ENCODE data around the gene SLC38A8. TPM values are rescaled to one million over a fixed set of nuclear protein-coding genes. Genes with fewer than 3 reads are reported as not detected.

SLC38A8 gene
- total and polyA plus RNA-seq, 4 donors, result 0.08 to 1.0 (median 0.32) TPM

GRCh38 chr16:84043486-84044117 lies 1.0 kb upstream of the SLC38A8 start:
- TF ChIP-seq, protein P1, sequence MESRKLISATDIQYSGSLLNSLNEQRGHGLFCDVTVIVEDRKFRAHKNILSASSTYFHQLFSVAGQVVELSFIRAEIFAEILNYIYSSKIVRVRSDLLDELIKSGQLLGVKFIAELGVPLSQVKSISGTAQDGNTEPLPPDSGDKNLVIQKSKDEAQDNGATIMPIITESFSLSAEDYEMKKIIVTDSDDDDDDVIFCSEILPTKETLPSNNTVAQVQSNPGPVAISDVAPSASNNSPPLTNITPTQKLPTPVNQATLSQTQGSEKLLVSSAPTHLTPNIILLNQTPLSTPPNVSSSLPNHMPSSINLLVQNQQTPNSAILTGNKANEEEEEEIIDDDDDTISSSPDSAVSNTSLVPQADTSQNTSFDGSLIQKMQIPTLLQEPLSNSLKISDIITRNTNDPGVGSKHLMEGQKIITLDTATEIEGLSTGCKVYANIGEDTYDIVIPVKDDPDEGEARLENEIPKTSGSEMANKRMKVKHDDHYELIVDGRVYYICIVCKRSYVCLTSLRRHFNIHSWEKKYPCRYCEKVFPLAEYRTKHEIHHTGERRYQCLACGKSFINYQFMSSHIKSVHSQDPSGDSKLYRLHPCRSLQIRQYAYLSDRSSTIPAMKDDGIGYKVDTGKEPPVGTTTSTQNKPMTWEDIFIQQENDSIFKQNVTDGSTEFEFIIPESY (IDR thresholded peaks at IDR 0.05), result no peak
- TF ChIP-seq HNF4A (conservative IDR thresholded peaks at IDR 0.05) (no peak), FOXA2 (IDR thresholded peaks at IDR 0.05) (no peak), RXRA (IDR thresholded peaks at IDR 0.05) (no peak), NR2F2 (IDR thresholded peaks at IDR 0.05) (no peak), SP1 (IDR thresholded peaks at IDR 0.05) (no peak)
- TF ChIP-seq, protein P2, sequence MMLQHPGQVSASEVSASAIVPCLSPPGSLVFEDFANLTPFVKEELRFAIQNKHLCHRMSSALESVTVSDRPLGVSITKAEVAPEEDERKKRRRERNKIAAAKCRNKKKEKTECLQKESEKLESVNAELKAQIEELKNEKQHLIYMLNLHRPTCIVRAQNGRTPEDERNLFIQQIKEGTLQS (IDR thresholded peaks at IDR 0.05), result no peak
- H3K27ac ChIP-seq (ENCODE audit: low read depth in 1 of 2, low read length in 2 of 2), result no peak overlapping the region
- H3K9me3 ChIP-seq (ENCODE audit: control insufficient read depth in 4 of 4, low read length in 3 of 4), result no peaks in the 10 kb centered on the region
- 41% methylated on average over 18 of the region's 18 CpGs for WGBS
- peaks cover 0 to 2% (median 0%) of the 10 kb centered on the region in 4 donors for H3K36me3 ChIP-seq (ENCODE audit: control insufficient read depth in 4 of 4, insufficient read depth in 3 of 4, low read depth in 1 of 4, low read length in 3 of 4)
- no peak for DNase-seq (ENCODE audit: low spot score)
- no peak overlapping the region for H3K9ac ChIP-seq (ENCODE audit: low read depth in 1 of 2, low read length in 2 of 2)
- H3K27me3 ChIP-seq (ENCODE audit: control insufficient read depth in 4 of 4, insufficient read depth in 4 of 4, low read length in 3 of 4), result no peaks in the 10 kb centered on the region
- H3K4me3 ChIP-seq (ENCODE audit: low read depth in 1 of 3, low read length in 3 of 3), result no peak overlapping the region
- H3K4me1 ChIP-seq (ENCODE audit: control insufficient read depth in 4 of 4, insufficient read depth in 4 of 4, low read length in 3 of 4), result no peaks in the 10 kb centered on the region

DNA sequence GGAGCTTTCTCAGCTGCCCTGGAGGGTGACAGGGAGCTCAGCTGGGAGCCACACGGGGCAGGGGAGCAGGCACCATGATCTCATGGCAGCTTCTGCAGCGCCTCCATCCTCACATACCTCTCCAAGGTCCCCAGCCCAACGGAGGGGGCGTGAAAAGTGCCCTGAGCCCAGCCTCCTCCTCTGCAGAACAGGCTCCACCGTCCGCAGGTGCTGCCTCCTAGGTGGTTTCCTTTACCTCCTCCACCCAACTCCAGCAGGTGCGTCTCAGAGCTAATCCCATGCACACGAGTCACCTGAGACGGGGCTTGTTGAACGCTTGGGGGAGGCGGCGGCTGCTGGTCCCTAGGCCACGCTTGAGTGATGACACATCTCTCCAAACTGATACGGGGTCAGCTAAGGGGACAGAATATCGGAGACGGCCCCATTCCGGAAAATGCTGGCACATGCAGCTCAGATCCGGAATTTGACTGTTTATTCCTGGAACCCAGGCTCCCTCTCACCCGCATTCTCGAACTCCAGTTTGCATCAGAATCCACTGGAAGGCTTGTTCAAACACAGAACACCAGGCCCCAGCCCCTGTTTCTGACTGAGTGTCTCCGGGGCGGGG lies 387 bp upstream of the SLC38A8 start:
- DNase-seq (ENCODE audit: low spot score), result no peak
- TF ChIP-seq, protein P2 (IDR thresholded peaks at IDR 0.05), result no peak
- TF ChIP-seq HNF4A (conservative IDR thresholded peaks at IDR 0.05) (no peak), GABPA (IDR thresholded peaks at IDR 0.05 in 1 of 2, conservative IDR thresholded peaks at IDR 0.05 in 1 of 2) (no peak), TAF1 (conservative IDR thresholded peaks at IDR 0.05) (no peak), RXRA (IDR thresholded peaks at IDR 0.05) (no peak), MAX (IDR thresholded peaks at IDR 0.05) (no peak), JUND (IDR thresholded peaks at IDR 0.05) (no peak), HNF4G (IDR thresholded peaks at IDR 0.05) (no peak), FOXA2 (IDR thresholded peaks at IDR 0.05) (no peak), YY1 (IDR thresholded peaks at IDR 0.05) (no peak), EGR1 (IDR thresholded peaks at IDR 0.05; ENCODE audit: low read depth in 2 of 2) (no peak), NR2F2 (IDR thresholded peaks at IDR 0.05) (no peak), FOXA1 (IDR thresholded peaks at IDR 0.05) (no peak), CTCF (IDR thresholded peaks at IDR 0.05; ENCODE audit: low read depth, low read length, missing input control) (no peak), RAD21 (IDR thresholded peaks at IDR 0.05) (no peak)
- TF ChIP-seq, protein P3, sequence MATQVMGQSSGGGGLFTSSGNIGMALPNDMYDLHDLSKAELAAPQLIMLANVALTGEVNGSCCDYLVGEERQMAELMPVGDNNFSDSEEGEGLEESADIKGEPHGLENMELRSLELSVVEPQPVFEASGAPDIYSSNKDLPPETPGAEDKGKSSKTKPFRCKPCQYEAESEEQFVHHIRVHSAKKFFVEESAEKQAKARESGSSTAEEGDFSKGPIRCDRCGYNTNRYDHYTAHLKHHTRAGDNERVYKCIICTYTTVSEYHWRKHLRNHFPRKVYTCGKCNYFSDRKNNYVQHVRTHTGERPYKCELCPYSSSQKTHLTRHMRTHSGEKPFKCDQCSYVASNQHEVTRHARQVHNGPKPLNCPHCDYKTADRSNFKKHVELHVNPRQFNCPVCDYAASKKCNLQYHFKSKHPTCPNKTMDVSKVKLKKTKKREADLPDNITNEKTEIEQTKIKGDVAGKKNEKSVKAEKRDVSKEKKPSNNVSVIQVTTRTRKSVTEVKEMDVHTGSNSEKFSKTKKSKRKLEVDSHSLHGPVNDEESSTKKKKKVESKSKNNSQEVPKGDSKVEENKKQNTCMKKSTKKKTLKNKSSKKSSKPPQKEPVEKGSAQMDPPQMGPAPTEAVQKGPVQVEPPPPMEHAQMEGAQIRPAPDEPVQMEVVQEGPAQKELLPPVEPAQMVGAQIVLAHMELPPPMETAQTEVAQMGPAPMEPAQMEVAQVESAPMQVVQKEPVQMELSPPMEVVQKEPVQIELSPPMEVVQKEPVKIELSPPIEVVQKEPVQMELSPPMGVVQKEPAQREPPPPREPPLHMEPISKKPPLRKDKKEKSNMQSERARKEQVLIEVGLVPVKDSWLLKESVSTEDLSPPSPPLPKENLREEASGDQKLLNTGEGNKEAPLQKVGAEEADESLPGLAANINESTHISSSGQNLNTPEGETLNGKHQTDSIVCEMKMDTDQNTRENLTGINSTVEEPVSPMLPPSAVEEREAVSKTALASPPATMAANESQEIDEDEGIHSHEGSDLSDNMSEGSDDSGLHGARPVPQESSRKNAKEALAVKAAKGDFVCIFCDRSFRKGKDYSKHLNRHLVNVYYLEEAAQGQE (IDR thresholded peaks at IDR 0.05), result no peak
- TF ChIP-seq, protein P1 (IDR thresholded peaks at IDR 0.05), result no peak

More for the DNA sequence above, 387 bp upstream of the SLC38A8 start:
- no peaks in the 10 kb centered on the region for H3K36me3 ChIP-seq (ENCODE audit: control insufficient read depth in 4 of 4, insufficient read depth in 3 of 4, low read depth in 1 of 4, low read length in 3 of 4)
- H3K27me3 ChIP-seq (ENCODE audit: control insufficient read depth in 4 of 4, insufficient read depth in 4 of 4, low read length in 3 of 4), result no peaks in the 10 kb centered on the region
- no peaks in the 10 kb centered on the region for H3K9me3 ChIP-seq (ENCODE audit: control insufficient read depth in 4 of 4, low read length in 3 of 4)
- H3K4me1 ChIP-seq (ENCODE audit: control insufficient read depth in 4 of 4, insufficient read depth in 4 of 4, low read length in 3 of 4), result no peaks in the 10 kb centered on the region
- no peak overlapping the region for H3K4me3 ChIP-seq (ENCODE audit: low read depth in 1 of 3, low read length in 3 of 3)
- no peak overlapping the region for H3K27ac ChIP-seq (ENCODE audit: low read depth in 1 of 2, low read length in 2 of 2)
- 54% methylated on average over 22 of the region's 22 CpGs for WGBS
- no peak overlapping the region for H3K9ac ChIP-seq (ENCODE audit: low read depth in 1 of 2, low read length in 2 of 2)

Measured in liver (tissue), 9 donors.